ENCODE results near the gene DVL2. TPM values are rescaled to one million over a fixed set of nuclear protein-coding genes. Genes with fewer than 3 reads are reported as not detected.
A peak's percentile ranks its signal among the peaks of the same experiment; 100 is the strongest.
"Not testable (repeated sequence)": the region's sequence is repeated elsewhere in the genome, so short reads cannot be mapped to it uniquely, and the experiment has no call there.

DVL2 gene
- total RNA-seq, 1 donor from 2014 or later, result 80.5 TPM

DNA sequence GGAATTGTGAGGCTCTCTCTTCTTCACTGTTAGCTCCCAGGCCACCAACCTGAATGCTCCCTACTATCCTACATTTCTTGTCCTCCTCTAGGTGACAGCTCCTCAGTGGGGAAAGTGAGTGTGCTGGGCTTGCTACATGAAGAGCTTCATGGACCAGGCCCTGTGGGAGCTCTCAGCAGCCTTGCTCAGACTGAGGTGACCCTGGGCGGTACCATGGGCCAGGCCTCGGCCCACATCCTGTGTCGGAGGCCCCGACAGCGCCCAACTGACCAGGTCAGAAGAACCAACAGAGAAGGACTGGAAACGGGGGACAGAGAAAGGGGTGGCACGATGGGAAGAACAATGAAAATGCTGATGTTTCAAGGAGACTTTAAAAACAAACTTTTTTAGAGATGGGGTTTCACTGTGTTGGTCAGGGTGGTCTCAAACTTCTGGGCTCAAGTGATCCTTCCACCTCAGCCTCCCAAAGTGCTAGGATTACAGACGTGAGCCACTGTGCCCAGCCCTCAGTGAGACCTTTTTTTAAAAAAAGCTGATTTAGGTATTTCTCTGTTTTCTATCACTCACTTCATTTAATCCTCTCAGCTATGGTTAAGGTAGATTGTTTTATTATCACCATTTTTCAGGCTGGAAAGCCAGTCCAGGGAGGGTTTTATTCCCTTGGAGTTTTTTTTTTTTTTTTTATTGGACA is 22.6 kb upstream of the DVL2 start:
- no peak for DNase-seq (ENCODE audit: low read depth)

DNA sequence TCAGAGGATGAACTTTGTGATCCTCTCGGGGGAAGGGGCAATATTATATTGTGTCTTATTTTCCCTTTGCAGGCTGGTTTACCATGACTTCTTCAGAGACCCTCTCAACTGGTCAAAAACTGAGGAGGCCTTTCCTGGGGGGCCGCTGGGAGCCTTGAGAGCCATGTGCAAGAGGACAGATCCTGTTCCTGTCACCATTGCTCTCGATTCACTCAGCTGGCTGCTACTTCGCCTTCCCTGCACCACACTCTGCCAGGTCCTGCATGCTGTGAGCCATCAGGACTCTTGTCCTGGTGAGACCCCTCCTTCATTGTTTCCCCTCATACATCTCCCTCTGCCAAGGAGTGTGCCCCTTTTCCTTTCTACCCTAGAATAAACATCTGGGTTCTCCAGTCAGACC is 20.2 kb upstream of the DVL2 start:
- no peak for DNase-seq (ENCODE audit: low read depth)

DNA sequence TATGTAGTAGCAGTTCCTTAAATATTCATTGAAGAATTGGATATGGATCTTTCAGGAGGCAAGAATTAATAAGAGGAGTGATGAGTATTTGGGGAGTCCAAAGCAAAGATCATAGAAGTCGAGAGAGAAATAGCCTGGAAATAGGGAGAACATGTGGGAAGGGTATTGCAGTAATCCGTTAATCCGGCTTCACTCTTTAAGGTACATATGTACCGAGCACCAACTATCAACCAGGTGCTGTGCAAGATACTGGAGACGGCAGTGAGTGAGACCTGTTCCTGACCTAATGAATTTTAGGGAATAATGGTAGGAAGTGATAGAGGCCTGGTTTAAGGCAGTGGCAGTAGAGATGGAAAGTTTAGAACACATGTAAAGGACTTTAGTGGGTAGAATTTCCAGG is 18.8 kb upstream of the DVL2 start:
- no peak for DNase-seq (ENCODE audit: low read depth)

DNA sequence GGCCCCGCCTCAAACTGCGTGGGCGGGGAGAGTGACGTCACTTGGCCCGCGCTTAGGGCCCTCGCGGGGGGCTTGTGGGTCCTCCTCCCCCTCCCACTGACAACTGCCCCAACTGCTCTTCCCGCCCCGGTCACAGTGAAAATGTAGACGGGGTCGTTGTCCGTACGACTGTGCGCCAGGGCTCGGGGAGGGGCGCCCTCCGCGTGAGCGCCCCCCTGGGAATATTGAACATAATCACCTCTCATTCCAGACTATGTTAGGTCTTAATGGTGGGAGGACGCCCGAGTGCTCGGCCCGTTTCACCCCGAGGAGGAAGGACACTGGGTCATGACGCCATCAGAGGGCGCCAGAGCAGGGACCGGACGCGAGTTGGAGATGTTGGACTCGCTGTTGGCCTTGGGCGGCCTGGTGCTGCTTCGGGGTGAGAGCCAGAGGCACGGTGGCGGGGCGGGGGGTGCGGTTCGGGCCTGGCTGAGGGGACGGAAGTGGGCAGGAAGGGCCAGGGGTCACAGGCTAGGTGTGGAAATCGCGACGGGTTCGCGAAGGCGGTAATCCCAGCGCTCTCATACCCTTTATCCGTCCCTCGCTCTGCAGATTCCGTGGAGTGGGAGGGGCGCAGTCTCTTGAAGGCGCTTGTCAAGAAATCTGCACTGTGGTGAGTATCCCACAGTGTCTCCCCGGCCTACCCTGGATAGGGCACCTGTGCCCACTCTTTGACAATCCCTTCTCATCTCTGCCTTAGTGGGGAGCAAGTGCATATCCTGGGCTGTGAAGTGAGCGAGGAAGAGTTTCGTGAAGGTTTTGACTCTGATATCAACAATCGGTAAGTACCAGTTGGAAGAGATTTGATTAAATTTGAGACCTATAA is 18.1 kb upstream of the DVL2 start, which contains the start of gene ELP5:
Gene ELP5 (plus strand): TSS at position 40 of the 868 bp plus-strand sequence. CDS start 336 bp downstream, at position 376.
- peak; percentile 95 for DNase-seq (ENCODE audit: low read depth)

DNA sequence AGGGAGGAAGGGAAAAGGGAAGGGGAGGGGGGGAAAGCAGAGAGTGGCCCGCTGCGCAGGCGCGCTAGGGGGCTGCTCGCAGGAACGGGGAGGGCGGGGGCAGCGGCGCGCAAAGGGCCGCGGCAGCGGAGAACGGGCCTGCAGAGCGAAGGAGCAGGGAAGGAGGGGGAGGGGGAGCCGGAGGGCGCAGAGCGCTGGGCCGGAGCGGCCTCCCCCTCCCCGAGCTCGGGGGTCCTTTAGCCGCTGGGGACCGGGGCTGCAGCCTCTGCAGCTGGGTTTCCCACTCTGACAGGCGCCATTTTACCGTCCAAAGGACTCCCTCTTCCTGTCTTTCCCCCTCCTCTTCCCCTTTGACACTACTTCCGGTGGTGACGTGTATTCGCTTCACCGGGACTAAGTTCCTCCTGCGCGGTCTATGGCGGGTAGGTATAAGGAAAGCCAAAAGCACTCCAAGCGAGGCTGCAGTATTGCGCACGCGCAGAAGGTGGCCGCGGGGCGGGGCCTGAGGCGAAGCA is 17.4 kb upstream of the DVL2 start, which contains the start of gene CTDNEP1:
Gene CTDNEP1 (minus strand): TSS at position 74 of the 515 bp plus-strand sequence. CDS start 438 bp downstream, outside the sequence.
- peak; percentile 100 for DNase-seq (ENCODE audit: low read depth)

DNA sequence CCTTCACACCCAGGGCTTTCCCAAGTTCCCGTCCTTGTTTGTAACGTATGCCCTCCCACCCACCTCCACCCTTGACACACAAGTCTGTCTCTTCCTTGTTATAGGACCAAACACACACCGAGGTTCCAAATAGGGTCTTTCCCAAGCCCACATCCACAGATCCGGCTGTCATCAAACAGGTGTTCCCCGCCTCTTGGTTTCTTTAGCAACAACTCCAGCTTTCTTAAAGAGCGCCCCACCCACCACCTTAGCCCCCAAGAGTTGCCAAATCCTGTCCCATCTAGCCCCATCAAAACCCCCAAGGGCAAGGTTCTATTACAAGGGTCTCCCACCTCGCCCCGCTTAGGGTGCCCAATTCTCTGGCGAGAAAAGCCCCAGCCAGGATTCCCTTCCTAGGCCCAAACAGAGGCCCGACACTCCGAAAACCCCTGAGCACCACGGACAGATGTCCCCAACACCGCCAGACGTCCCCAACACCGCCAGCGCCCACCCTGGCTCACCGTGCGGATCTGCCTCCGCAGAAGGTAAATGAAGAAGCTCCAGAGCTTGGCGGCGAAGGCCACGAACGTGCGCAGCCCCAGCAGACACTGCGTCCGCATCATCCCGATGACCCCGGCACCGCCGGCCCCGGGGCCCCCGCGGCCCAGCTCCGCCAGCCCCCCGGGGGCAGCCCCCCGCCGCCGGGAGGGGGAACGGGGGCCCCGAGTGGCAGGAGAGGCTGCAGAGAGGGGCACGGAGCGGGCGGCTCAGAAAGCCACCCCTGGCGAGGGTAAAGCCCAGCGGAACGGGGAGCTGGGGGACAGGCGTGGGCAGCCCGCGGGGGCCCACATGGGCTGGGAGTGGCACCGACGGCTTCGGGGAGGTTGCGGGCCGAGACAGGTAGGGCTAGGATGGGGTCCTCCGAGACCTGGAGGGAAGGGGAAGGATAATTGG is 16.6 kb upstream of the DVL2 start:
- DNase-seq (ENCODE audit: low read depth), result peak; percentile 69

DNA sequence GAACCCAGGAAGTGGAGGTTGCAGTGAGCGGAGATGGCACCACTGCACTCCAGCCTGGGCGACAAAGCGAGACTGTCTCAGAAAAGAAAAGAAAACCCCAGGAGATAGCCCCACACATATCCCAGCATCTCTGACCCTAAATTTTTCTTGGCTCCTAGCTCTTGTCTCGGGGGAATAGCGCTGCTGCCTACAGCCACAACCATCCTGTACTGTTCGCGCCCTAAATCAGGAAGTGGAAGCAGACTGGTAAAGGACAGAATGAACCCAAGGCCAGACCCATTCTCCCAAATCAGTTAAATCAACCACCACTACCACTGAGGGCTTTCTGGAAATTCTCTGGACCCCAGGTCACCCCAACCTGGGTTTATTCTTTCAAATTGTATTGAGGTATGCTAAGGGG is 15.5 kb upstream of the DVL2 start:
- no peak for DNase-seq (ENCODE audit: low read depth)

DNA sequence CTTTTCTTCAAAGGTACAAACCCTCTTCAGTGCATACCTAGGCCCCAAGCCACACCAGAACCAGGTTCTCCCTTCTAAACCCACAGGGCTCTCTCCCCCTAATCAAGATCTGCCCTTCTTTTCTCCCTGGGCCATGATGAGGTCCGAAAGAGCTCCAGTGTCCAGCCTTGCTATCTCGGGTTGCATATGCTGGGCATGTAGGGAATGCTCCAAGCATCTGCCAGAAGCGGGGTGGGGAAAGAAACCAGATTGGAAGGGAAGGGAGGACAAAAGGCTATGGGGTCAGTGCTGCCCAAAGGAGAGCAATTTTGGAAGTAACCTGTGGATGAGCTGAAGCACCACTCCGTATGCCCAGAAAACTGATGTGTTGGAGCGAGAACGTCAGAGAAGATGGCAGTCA is 14.9 kb upstream of the DVL2 start:
- peak; percentile 65 for DNase-seq (ENCODE audit: low read depth)

DNA sequence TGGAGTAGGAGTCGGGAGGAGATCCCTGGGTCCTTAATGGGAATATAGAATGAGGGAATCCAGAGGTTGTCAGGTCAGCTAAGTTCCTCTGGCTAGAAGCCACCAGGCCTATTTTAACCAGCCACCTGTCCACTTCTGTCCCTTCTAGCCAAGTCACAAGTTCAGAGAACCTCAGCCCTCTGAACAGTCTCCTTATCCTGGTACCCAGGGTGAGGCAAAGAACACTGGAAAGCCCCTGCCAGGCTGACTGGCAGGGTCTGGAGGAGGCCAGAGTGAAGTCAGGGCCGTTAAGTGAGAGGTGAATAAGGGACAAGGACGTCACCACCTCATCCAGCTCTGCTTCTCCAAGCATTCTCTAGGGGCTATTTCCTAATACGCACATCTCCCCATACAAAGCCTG is 14.5 kb upstream of the DVL2 start:
- peak; percentile 82 for DNase-seq (ENCODE audit: low read depth)

DNA sequence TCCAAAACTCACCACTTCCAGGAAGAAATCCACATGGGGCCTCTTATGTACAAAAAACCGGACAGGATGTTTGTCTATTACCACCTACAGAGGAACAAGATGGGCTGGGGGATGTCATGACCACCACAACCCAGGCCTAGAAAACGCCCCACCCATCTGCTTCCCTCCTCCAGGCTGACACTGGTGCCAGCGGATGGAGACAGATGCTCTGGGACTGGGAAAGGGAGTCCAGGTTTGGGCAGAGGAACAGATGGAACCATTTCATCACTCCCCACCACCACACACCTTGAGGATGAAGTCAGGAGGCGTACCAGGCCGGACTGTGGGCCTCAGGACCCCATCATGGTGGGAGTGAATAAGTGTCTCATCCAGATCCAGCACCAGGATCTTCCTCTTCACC is 12.5 kb upstream of the DVL2 start:
- no peak for DNase-seq (ENCODE audit: low read depth)

DNA sequence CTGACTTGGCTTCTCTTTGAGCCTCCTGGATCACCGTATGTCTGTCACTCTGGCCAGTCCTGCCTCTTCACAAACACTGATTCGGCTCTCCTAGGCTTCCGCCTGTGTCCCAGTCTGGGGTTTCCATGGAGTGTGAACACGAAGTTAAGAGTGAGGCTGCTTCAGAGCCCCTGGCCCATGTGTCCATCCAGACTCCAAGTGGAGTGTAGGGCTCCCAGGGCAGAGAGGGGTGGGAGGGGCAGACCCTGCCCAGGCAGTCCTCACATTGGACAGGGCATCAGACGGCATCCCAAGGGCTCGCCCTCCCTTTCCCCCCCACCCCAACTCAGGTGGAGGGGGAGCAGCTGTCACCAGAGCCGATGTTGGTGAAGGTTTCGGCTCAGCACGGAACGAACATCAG is 9.5 kb upstream of the DVL2 start:
- not testable (repeated sequence) for DNase-seq (ENCODE audit: low read depth)

DNA sequence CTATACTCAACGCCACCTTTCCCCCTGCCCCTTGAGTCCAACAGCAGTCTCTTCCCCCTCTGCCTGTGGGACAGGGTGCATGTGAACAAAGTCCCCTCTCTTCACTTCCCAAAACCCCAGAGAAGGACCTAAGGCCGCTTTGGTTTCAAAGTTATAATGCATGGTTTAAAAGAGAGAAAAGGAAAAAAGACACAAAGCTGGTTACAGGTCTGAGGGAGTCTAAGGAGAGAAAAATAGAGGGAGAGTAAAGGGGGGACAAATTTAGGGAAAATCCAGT is 9.1 kb upstream of the DVL2 start:
- DNase-seq (ENCODE audit: low read depth), result no peak

DNA sequence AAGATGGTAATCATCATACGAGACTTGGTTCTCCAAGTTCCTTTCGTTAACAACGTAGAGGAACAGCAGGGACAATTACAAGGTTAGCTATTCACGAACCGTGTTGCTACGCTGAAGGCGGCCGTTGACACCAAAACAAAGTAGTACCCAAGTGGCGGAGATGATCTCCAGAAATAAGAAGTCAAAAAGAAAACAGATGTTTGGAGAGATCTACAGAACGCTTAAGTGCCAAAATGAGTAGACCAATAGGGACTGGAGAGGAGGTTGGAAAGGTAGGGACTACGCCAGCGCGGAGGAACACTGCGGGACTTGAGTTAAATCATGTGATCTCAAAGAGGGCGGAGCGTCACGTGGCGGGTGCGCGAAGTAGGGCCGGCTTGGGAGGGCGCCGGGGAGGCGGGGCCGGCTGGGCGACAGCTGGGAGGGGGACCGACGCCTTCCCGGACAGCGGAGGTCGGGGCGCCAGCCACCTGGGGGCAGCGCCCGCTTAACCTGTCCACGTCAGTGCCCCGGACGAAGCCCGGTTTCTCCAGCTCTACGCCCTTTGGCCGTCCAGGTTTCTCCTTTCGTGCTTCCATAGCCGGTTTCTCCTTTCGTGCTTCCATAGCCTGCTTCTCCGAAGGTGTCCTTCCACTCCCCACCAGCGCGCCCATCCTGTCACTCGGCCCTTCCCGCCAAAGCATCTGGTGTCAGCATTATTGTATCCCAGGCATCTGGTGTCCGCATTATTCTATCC is 8.6 kb upstream of the DVL2 start:
- DNase-seq (ENCODE audit: low read depth), result peak; percentile 97

DNA sequence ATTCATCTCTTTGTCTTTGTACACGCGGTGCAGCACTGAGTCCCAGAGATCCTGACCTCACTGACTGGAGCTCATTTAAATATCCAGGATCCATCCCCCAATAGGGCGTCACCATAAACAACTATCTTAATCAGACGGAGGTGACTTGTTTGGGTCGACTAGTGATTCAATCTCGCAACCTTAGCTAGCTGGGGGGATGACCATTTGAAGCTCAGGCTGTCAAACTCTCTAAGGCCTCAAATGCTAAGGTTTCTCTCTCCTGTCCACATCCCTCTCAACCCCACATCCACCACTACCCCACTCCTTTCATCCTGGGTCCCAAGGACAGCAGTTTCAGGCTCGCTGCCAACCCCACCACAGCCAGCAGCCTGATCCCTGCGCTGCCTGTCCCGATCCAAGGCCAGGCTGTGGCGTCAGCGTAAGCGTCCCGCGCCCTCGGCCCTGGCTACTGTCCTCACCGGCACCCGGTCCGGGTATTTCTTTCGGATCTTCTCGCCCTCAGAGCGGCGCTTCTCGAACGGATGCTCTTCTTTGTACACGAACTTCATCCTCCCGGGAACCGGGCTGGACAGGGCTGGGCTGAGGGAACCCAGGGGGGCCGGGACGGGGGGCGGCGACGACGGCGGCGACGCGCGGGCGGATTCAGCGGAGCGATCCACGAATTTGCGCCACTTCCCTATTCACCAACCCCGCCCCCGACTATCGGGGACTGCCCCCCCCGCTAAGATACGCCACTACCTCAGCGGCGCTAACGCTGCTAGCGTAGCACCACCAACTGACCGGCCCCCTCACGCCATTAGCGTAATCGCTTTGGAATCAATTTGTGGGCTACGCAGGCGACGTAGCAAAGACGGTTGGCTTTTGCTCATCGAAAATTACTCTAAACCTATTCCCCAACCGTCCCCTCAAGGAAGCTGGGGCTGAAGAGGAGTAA is 7.7 kb upstream of the DVL2 start, which contains the start of gene GABARAP:
Gene GABARAP (minus strand): TSS at position 667 of the 934 bp plus-strand sequence. CDS start 119 bp downstream, at position 548.
- peak; percentile 94 for DNase-seq (ENCODE audit: low read depth)

DNA sequence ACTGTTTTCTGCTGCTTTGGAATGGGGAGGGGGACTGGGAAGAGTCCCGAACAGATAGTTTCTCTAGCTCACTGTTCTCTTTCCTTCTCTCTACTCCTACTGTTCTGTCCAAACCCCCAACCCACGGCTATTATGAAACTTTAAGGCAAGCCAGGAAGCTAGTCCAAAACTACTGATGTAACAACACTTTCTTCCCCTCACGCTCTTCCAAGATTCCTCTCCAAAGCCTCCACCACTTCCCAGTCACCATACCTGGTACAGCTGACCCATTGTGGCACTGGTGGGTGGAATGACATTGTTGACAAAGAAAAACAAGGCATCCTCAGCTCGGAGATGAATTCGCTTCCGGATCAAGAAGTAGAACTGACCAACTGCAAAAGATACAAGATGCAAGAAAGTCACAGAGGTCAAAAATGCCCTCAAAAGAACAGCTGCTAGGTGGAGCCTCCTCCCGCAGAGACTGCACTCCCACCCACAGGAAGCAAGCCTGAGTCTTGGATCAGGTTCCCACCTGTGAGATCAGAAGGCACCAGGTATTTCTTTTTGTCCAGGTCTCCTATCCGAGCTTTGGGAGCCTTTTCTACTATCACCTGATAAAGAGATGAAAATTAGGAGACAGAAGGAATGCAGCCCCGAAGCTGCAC is 6.9 kb upstream of the DVL2 start:
- DNase-seq (ENCODE audit: low read depth), result peak; percentile 61

DNA sequence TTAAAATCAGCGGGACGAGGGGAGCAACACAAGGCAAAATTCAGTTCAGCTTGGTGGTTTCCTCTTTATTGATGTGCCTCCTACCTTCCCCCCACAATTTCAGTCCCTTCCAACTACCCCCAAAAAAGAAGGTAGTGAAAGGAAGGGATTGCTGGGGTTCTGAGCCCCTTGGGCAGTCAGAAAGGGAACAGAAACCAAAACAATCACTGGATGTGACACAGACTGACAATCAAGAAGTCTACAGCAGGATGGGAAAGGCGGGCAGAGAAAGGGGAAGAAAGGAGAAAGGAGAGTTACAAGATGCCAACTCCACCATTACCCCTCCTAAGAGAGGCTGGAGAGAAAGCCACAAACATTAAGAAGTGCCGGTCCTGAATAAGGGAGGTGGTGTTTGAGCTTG is 6.1 kb upstream of the DVL2 start:
- DNase-seq (ENCODE audit: low read depth), result no peak

DNA sequence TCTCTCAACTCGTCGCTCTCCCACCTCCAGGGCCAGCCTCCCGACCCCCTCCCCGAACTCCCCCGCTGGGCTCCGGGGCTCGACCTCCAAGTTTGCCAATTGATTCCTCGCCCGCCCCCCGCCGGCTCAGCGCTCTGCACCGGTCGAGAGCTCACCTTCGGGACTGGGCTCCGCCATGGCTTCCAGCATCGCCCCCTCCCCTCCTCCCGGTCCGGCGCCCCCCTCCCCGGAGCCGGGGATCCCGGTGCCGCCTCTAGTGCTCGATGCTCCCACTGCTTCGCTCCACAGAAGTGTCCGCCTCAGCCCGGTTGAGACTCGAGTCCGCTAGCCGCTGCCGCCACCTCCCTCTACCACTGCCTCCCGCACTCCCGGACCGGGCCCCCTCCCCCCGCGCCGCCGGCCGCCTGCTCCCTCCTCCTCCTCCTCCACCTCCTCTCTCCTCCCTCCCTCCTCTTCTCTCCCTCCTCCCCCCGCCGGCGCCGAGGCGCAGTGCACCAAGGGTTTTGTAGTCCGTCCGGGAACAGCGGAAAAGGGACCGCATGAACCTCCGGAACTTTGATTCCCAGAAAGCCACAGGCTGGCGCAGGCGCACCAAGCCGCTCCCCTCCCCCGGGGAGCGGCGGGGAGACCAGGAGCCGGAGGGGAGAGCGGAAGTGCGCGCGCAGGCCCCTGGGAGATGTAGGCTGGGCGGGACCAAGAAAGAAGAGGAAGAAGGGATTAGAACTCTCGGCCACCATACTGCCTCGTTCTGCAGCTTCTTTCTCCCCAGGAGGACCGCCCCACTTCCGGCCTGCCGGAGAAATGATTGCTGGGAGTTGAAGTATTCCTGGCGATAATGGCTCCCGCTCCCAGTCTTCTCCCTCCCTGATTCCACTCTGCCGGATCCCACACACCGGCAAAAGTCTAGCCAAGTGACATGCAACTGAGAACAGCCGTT is 5.0 kb upstream of the DVL2 start, which contains the start of gene PHF23:
Gene PHF23 (minus strand): TSS at position 367 of the 937 bp plus-strand sequence. CDS start 178 bp downstream, at position 189.
- DNase-seq (ENCODE audit: low read depth), result peak; percentile 100

Measured in myocyte (in vitro differentiated cells).